Smooth muscle cell (in vitro differentiated cells): Measurements from ENCODE around the gene TMEM242. TPM values are rescaled to one million over a fixed set of nuclear protein-coding genes. Genes with fewer than 3 reads are reported as not detected.

Experiments
- DNase-seq: peaks from one replicate; lab custom pipeline; 2025; ENCODE audit not compliant: unreplicated experiment; lab: John Stamatoyannopoulos, UW
- H2AFZ ChIP-seq: fragments of 200-600 bp; sonication (generic); 2 replicates; pipeline ENCODE4 v1.6.0; 2016; ENCODE audit warnings: antibody characterized with exemption, low read depth, mild to moderate bottlenecking
- H3F3A ChIP-seq: fragments of 200-600 bp; sonication (generic); 2 replicates; pipeline ENCODE4 v1.6.0; 2017; ENCODE audit warnings: antibody characterized with exemption, low read depth
- H3K27ac ChIP-seq: fragments of 200-600 bp; sonication (generic); 2 replicates; pipeline ENCODE4 v1.5.1; 2016; ENCODE audit warnings: low read depth, mild to moderate bottlenecking
- H3K27me3 ChIP-seq: fragments of 200-600 bp; sonication (generic); 2 replicates; pipeline ENCODE4 v1.6.1; 2016; ENCODE audit warnings: low read depth, mild to moderate bottlenecking
- H3K36me3 ChIP-seq: fragments of 200-600 bp; sonication (generic); 2 replicates; pipeline ENCODE4 v1.5.1; 2016; ENCODE audit warnings: low read depth
- H3K4me1 ChIP-seq: fragments of 200-600 bp; sonication (generic); 2 replicates; pipeline ENCODE4 v1.5.1; 2016; ENCODE audit warnings: low read depth
- H3K4me2 ChIP-seq: fragments of 200-600 bp; sonication (generic); 2 replicates; pipeline ENCODE4 v1.6.0; 2016; ENCODE audit warnings: mild to moderate bottlenecking
- H3K4me3 ChIP-seq: fragments of 200-600 bp; sonication (generic); 2 replicates; pipeline ENCODE4 v1.5.1; 2016; ENCODE audit warnings: mild to moderate bottlenecking
- H3K79me2 ChIP-seq: fragments of 200-600 bp; sonication (generic); 2 replicates; pipeline ENCODE4 v1.6.0; 2016; ENCODE audit warnings: low read depth, mild to moderate bottlenecking
- H3K9ac ChIP-seq: fragments of 200-600 bp; sonication (generic); 2 replicates; pipeline ENCODE4 v1.6.0; 2016; ENCODE audit warnings: low read depth
- H3K9me3 ChIP-seq: fragments of 200-600 bp; sonication (generic); replicated peaks from 2 replicates; pipeline ENCODE4 v1.5.1; 2016; ENCODE audit warnings: low read depth
- H4K20me1 ChIP-seq: fragments of 200-600 bp; sonication (generic); 2 replicates; pipeline ENCODE4 v1.6.0; 2016; ENCODE audit warnings: low read depth
- WGBS: methylation state at CpG from one replicate; pipeline ENCODE4 v1.1.7; 2016; ENCODE audit warnings: low lambda C conversion rate; 5-methylcytosine and 5-hydroxymethylcytosine counted together
- polyA plus RNA-seq: library from polyadenylated mRNA; unstranded; fragments of >200 nt; fragmentation: Nextera tagmentation; extraction: Ambion mirVana; gene quantifications from 2 replicates; pipeline ENCODE4 v1.2.1, GENCODE V29; 2016
- total RNA-seq: library from RNA; depleted of rRNA; stranded (reverse); fragments of >200 nt; gene quantifications from 2 replicates; pipeline ENCODE4 v1.2.3, GENCODE V29; 2014
- TF ChIP-seq, protein P1 (sequence below): fragments of 200-600 bp; sonication (generic); IDR thresholded peaks from 2 replicates; pipeline ENCODE4 v1.5.1; 2017; ENCODE audit warnings: borderline replicate concordance, mild to moderate bottlenecking, antibody characterized with exemption; ENCODE audit not compliant: insufficient read depth, poor library complexity, severe bottlenecking

TMEM242 gene
- total and polyA plus RNA-seq, 2 experiments from 2014 or later = 7.0 to 13.3 TPM

DNA sequence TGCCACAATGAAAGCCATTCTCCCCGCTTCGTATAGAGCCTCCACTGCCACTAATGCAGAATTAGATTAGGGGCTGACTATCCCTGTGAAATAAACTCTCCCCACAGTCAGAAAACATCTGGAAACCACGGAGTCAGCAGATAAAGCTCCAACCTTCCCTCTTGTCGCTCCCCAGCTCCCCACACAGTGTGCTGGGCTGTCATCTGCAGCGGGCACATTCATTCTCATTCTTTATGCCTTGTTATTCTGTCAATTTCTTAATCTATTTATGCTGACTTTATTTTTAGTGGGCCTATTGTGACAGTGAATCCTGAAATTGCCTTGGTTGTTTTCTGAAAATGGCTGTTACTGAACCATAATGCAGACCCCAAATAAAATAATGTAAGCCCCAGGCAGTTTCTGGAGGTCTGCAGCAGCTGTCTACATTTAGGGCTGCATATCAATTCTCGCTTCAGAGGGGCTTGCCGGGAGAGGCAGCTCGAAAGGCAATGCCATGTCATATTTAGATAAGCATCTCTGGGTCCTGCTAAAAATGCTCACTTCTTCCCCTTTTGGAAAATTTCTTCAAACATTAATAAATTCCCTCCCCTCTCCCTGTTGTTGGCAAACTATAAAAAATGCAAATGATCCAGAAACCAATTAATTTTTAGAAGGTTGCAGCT is 71.6 kb downstream of the TMEM242 start:
- Histone ChIP-seq H3K9me3 (no peaks in the 10 kb centered on the region), H3K4me1 (no peaks in the 10 kb centered on the region), H4K20me1 (no peaks in the 10 kb centered on the region), H3K27ac (no peak overlapping the region), H3F3A (no peaks in the 10 kb centered on the region), H2AFZ (no peak overlapping the region), H3K27me3 (no peaks in the 10 kb centered on the region), H3K36me3 (no peaks in the 10 kb centered on the region), H3K4me3 (no peak overlapping the region), H3K79me2 (no peaks in the 10 kb centered on the region), H3K4me2 (no peak overlapping the region), H3K9ac (no peak overlapping the region)
- no peak for DNase-seq
- TF ChIP-seq, protein P1, sequence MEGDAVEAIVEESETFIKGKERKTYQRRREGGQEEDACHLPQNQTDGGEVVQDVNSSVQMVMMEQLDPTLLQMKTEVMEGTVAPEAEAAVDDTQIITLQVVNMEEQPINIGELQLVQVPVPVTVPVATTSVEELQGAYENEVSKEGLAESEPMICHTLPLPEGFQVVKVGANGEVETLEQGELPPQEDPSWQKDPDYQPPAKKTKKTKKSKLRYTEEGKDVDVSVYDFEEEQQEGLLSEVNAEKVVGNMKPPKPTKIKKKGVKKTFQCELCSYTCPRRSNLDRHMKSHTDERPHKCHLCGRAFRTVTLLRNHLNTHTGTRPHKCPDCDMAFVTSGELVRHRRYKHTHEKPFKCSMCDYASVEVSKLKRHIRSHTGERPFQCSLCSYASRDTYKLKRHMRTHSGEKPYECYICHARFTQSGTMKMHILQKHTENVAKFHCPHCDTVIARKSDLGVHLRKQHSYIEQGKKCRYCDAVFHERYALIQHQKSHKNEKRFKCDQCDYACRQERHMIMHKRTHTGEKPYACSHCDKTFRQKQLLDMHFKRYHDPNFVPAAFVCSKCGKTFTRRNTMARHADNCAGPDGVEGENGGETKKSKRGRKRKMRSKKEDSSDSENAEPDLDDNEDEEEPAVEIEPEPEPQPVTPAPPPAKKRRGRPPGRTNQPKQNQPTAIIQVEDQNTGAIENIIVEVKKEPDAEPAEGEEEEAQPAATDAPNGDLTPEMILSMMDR = no peak
- WGBS = 68% methylated on average over 8 of the region's 8 CpGs

- Histone ChIP-seq H3K9me3 (no peaks in the 10 kb centered on the region), H3K79me2 (no peaks in the 10 kb centered on the region), H3K4me1 (peaks cover 2% of the 10 kb centered on the region), H2AFZ (no peak overlapping the region), H3K4me3 (no peak overlapping the region), H3K36me3 (no peaks in the 10 kb centered on the region), H4K20me1 (no peaks in the 10 kb centered on the region), H3K9ac (no peak overlapping the region), H3K4me2 (no peak overlapping the region), H3K27me3 (no peaks in the 10 kb centered on the region), H3K27ac (no peak overlapping the region), H3F3A (no peaks in the 10 kb centered on the region)
- 91% methylated on average over 8 of the region's 8 CpGs for WGBS
- TF ChIP-seq, protein P1 = no peak
- no peak for DNase-seq
Measured at GRCh38 chr6:157249826-157250225, 73.5 kb downstream of the TMEM242 start.

GRCh38 chr6:157248264-157248663 is 75.1 kb downstream of the TMEM242 start:
- Histone ChIP-seq H3K4me1 (peaks cover 7% of the 10 kb centered on the region), H3K9me3 (no peaks in the 10 kb centered on the region), H3K36me3 (no peaks in the 10 kb centered on the region), H3K4me2 (no peak overlapping the region), H3K27ac (no peak overlapping the region), H3K4me3 (no peak overlapping the region), H3K79me2 (no peaks in the 10 kb centered on the region), H3K9ac (no peak overlapping the region), H4K20me1 (no peaks in the 10 kb centered on the region), H3F3A (no peaks in the 10 kb centered on the region), H2AFZ (no peak overlapping the region), H3K27me3 (no peaks in the 10 kb centered on the region)
- no peak for DNase-seq
- 74% methylated on average over 1 of the region's 1 CpG for WGBS
- TF ChIP-seq, protein P1 = no peak
